ENCODE measurements around the gene NPTX2.

The NPTX2 gene

GRCh38 chr7:98573816-98574215, 43.3 kb upstream of the NPTX2 start:
- no peak for TF ChIP-seq CTCF (IDR thresholded peaks at IDR 0.05; ENCODE audit: control insufficient read depth, extremely low read depth, insufficient read depth)
- no peak for DNase-seq (ENCODE audit: low read depth)
- no peak overlapping the region for H3K4me3 ChIP-seq (ENCODE audit: low read depth, low read length)

GRCh38 chr7:98575878-98576277, 41.2 kb upstream of the NPTX2 start:
- H3K4me3 ChIP-seq (ENCODE audit: low read depth, low read length), result no peak overlapping the region
- no peak for TF ChIP-seq CTCF (IDR thresholded peaks at IDR 0.05; ENCODE audit: control insufficient read depth, extremely low read depth, insufficient read depth)
- DNase-seq (ENCODE audit: low read depth), result no peak

GRCh38 chr7:98584830-98585229, 32.3 kb upstream of the NPTX2 start:
- no peak for TF ChIP-seq CTCF (IDR thresholded peaks at IDR 0.05; ENCODE audit: control insufficient read depth, extremely low read depth, insufficient read depth)
- no peak overlapping the region for H3K4me3 ChIP-seq (ENCODE audit: low read depth, low read length)
- no peak for DNase-seq (ENCODE audit: low read depth)

- TF ChIP-seq CTCF (IDR thresholded peaks at IDR 0.05; ENCODE audit: control insufficient read depth, extremely low read depth, insufficient read depth), result no peak
- no peak for DNase-seq (ENCODE audit: low read depth)
- no peak overlapping the region for H3K4me3 ChIP-seq (ENCODE audit: low read depth, low read length)
Observed at GRCh38 chr7:98591926-98592325, 25.2 kb upstream of the NPTX2 start.

GRCh38 chr7:98594348-98594747, 22.7 kb upstream of the NPTX2 start:
- DNase-seq (ENCODE audit: low read depth), result no peak
- no peak overlapping the region for H3K4me3 ChIP-seq (ENCODE audit: low read depth, low read length)
- no peak for TF ChIP-seq CTCF (IDR thresholded peaks at IDR 0.05; ENCODE audit: control insufficient read depth, extremely low read depth, insufficient read depth)

- no peak overlapping the region for H3K4me3 ChIP-seq (ENCODE audit: low read depth, low read length)
- TF ChIP-seq CTCF (IDR thresholded peaks at IDR 0.05; ENCODE audit: control insufficient read depth, extremely low read depth, insufficient read depth), result no peak
- no peak for DNase-seq (ENCODE audit: low read depth)
Observed at GRCh38 chr7:98594787-98595186, 22.3 kb upstream of the NPTX2 start.

GRCh38 chr7:98598846-98599615, 18.1 kb upstream of the NPTX2 start:
- no peak for DNase-seq (ENCODE audit: low read depth)
- no peak for TF ChIP-seq CTCF (IDR thresholded peaks at IDR 0.05; ENCODE audit: control insufficient read depth, extremely low read depth, insufficient read depth)

More at GRCh38 chr7:98598846-98599615, 18.1 kb upstream of the NPTX2 start:
- no peak overlapping the region for H3K4me3 ChIP-seq (ENCODE audit: low read depth, low read length)
